Keratinocyte (primary cell): ENCODE results near the gene BEGAIN. TPM values are rescaled to one million over a fixed set of nuclear protein-coding genes. Genes with fewer than 3 reads are reported as not detected.

Experiments used
- DNase-seq: peaks from one replicate; pipeline ENCODE4 v3.0.0-alpha.2; 2011; ENCODE audit warnings: low read depth, missing footprints, low spot score
- FAIRE-seq: peaks from 2 replicates; lab custom pipeline; 2011; peaks lifted over from hg19 to GRCh38; lab: Jason Lieb, UNC
- H2AFZ ChIP-seq: 2 replicates; pipeline ENCODE4 v1.6.0; 2012; ENCODE audit warnings: low read length, control low read depth, inconsistent platforms; ENCODE audit not compliant: control insufficient read depth
- H3K27ac ChIP-seq: 2 replicates; pipeline ENCODE4 v1.5.1; 2011; ENCODE audit warnings: low read length; ENCODE audit not compliant: control insufficient read depth, insufficient read depth
- H3K27me3 ChIP-seq: 3 replicates; pipeline ENCODE4 v1.6.0; 2011; ENCODE audit warnings: low read length; ENCODE audit not compliant: control insufficient read depth, insufficient read depth; ENCODE audit errors: extremely low read depth
- H3K36me3 ChIP-seq, 2 experiments: 2 replicates in 1 of 2; 3 replicates in 1 of 2; pipeline ENCODE4 v1.5.1; 2011; ENCODE audit warnings: low read length in 2 of 2, mild to moderate bottlenecking in 1 of 2; ENCODE audit not compliant: control insufficient read depth in 2 of 2, insufficient read depth in 2 of 2; ENCODE audit errors: extremely low read depth in 1 of 2
- H3K4me1 ChIP-seq: 3 replicates; pipeline ENCODE4 v1.5.1; 2011; ENCODE audit warnings: low read length; ENCODE audit not compliant: control insufficient read depth, insufficient read depth; ENCODE audit errors: extremely low read depth
- H3K4me2 ChIP-seq: 3 replicates; pipeline ENCODE4 v1.6.0; 2011; ENCODE audit warnings: low read depth, low read length; ENCODE audit not compliant: control insufficient read depth, insufficient read depth; ENCODE audit errors: extremely low read depth
- H3K4me3 ChIP-seq, 3 experiments: fragments of 200-600 bp in 1 of 3; sonication (generic) in 1 of 3; 2 replicates in 2 of 3; 3 replicates in 1 of 3; pipeline ENCODE4 v1.5.1; 2011 to 2016; ENCODE audit warnings: low read length in 3 of 3, mild to moderate bottlenecking in 3 of 3, control low read depth in 2 of 3, inconsistent platforms in 1 of 3, low read depth in 1 of 3, mixed read lengths in 1 of 3, mixed run types in 1 of 3, moderate library complexity in 1 of 3; ENCODE audit not compliant: control insufficient read depth in 2 of 3, insufficient read depth in 2 of 3; ENCODE audit errors: extremely low read depth in 1 of 3
- H3K79me2 ChIP-seq: 2 replicates; pipeline ENCODE4 v1.6.0; 2012; ENCODE audit warnings: low read length; ENCODE audit not compliant: control insufficient read depth, insufficient read depth
- H3K9ac ChIP-seq: 3 replicates; pipeline ENCODE4 v1.6.0; 2011; ENCODE audit warnings: low read length; ENCODE audit not compliant: control insufficient read depth, insufficient read depth; ENCODE audit errors: extremely low read depth
- H3K9me1 ChIP-seq: 3 replicates; pipeline ENCODE4 v1.6.0; 2011; ENCODE audit warnings: low read length; ENCODE audit not compliant: control insufficient read depth, insufficient read depth; ENCODE audit errors: extremely low read depth
- H3K9me3 ChIP-seq: 2 replicates; pipeline ENCODE4 v1.5.1; 2012; ENCODE audit warnings: low read depth, low read length; ENCODE audit not compliant: control insufficient read depth
- H4K20me1 ChIP-seq: 3 replicates; pipeline ENCODE4 v1.6.0; 2011; ENCODE audit warnings: low read length; ENCODE audit not compliant: control insufficient read depth, insufficient read depth; ENCODE audit errors: extremely low read depth
- CTCF ChIP-seq, 3 experiments: IDR thresholded peaks in 1 of 3; conservative IDR thresholded peaks in 1 of 3; optimal IDR thresholded peaks in 1 of 3; 2 replicates in 2 of 3; 3 replicates in 1 of 3; pipeline versions ENCODE3 to v1.5.1; 2011; ENCODE audit warnings: low read length in 3 of 3, mild to moderate bottlenecking in 3 of 3, moderate library complexity in 2 of 3, control low read depth in 1 of 3, inconsistent platforms in 1 of 3; ENCODE audit not compliant: insufficient read depth in 2 of 3; ENCODE audit errors: extremely low read depth in 1 of 3
- EZH2 ChIP-seq: IDR thresholded peaks from one replicate; pipeline ENCODE4 v1.6.1; 2012; ENCODE audit warnings: inconsistent platforms, mild to moderate bottlenecking, low read length, moderate library complexity
- dilution Hi-C: fragments of 300-500 bp; cut with MboI; formaldehyde crosslinking; loops from one replicate; pipeline ENCODE4 v1.7.0; 2020; ENCODE audit warnings: low sequenced_read_pairs; ENCODE audit not compliant: extremely low pct_ligation_motif_present
- polyA plus RNA-seq, 5 experiments: library from polyadenylated mRNA; depleted of rRNA in 3 of 5; stranded (reverse) in 3 of 5; stranded (forward) in 1 of 5; unstranded in 1 of 5; fragments of >200 nt; gene quantifications; 1 replicate in 1 of 5; 2 replicates in 3 of 5; 3 replicates in 1 of 5; pipeline versions ENCODE4 v1.2.1 to v1.2.3, GENCODE V29; 2011 to 2012; ENCODE audit warnings: missing spikeins in 2 of 5, low read depth in 1 of 5, low replicate concordance in 1 of 5

BEGAIN gene
- polyA plus RNA-seq, 1 donor (not counting 4 experiments of a cell fraction or from before 2014, with no cell fraction given), result 0.25 TPM

GRCh38 chr14:100551056-100551455 is 36.2 kb downstream of the BEGAIN start:
- H3K9ac ChIP-seq, result no peak overlapping the region
- TF ChIP-seq EZH2 (no peak), CTCF (optimal IDR thresholded peaks at IDR 0.05 in 1 of 3, IDR thresholded peaks at IDR 0.05 in 1 of 3, conservative IDR thresholded peaks at IDR 0.05 in 1 of 3; ENCODE audit: extremely low read depth in 1 of 3, insufficient read depth in 2 of 3, low read length in 3 of 3) (no peak)
- H3K27ac ChIP-seq, result no peak overlapping the region
- H3K4me1 ChIP-seq, result peaks cover 2% of the 10 kb centered on the region
- no peaks in the 10 kb centered on the region for H3K36me3 ChIP-seq
- H3K4me2 ChIP-seq, result no peak overlapping the region
- no peak overlapping the region for H3K4me3 ChIP-seq
- no peaks in the 10 kb centered on the region for H4K20me1 ChIP-seq
- dilution Hi-C loops, result no loop called here
- FAIRE-seq (no peak), DNase-seq (no peak)
- no peaks in the 10 kb centered on the region for H3K9me1 ChIP-seq
- H3K9me3 ChIP-seq, result no peaks in the 10 kb centered on the region
- H3K79me2 ChIP-seq, result no peaks in the 10 kb centered on the region
- peaks cover 18% of the 10 kb centered on the region for H3K27me3 ChIP-seq
- H2AFZ ChIP-seq, result no peak overlapping the region

GRCh38 chr14:100549834-100550625 is 37.2 kb downstream of the BEGAIN start:
- peaks cover 2% of the 10 kb centered on the region for H3K4me1 ChIP-seq
- DNase-seq (no peak), FAIRE-seq (no peak)
- no peaks in the 10 kb centered on the region for H4K20me1 ChIP-seq
- H3K9ac ChIP-seq, result no peak overlapping the region
- H3K4me3 ChIP-seq, result no peak overlapping the region
- dilution Hi-C loops, result no loop called here
- no peaks in the 10 kb centered on the region for H3K9me3 ChIP-seq
- H3K9me1 ChIP-seq, result no peaks in the 10 kb centered on the region
- no peak overlapping the region for H3K4me2 ChIP-seq
- no peak overlapping the region for H3K27ac ChIP-seq
- H2AFZ ChIP-seq, result no peak overlapping the region
- no peaks in the 10 kb centered on the region for H3K79me2 ChIP-seq
- no peak for TF ChIP-seq EZH2
- no peak for TF ChIP-seq CTCF (optimal IDR thresholded peaks at IDR 0.05 in 1 of 3, IDR thresholded peaks at IDR 0.05 in 1 of 3, conservative IDR thresholded peaks at IDR 0.05 in 1 of 3; ENCODE audit: extremely low read depth in 1 of 3, insufficient read depth in 2 of 3, low read length in 3 of 3)
- no peaks in the 10 kb centered on the region for H3K36me3 ChIP-seq
- peaks cover 18% of the 10 kb centered on the region for H3K27me3 ChIP-seq
